Stimulated activated CD4-positive, alpha-beta T cell treated with anti-CD3 and anti-CD28 coated beads, Interleukin-1b, Interleukin-23, amount 100 ng/mL, for 1 hour (primary cell): ENCODE measurements around the gene AGPAT2.

Experiments used
- DNase-seq, 2 donors: peaks; one replicate each; pipeline ENCODE4 v3.0.0-alpha.2; 2020; ENCODE audit warnings: low read depth in 2 of 2

Gene AGPAT2

GRCh38 chr9:136673088-136673974 is 13.9 kb downstream of the AGPAT2 start:
- no peak for DNase-seq

GRCh38 chr9:136672431-136673087 is 14.7 kb downstream of the AGPAT2 start:
- no peak for DNase-seq

GRCh38 chr9:136671646-136672430 is 15.4 kb downstream of the AGPAT2 start:
- DNase-seq = peak in 1 of 2 donors; percentile 34

GRCh38 chr9:136671254-136671614 is 16.0 kb downstream of the AGPAT2 start:
- DNase-seq = no peak

- no peak for DNase-seq
Observed at GRCh38 chr9:136670576-136671253, 16.5 kb downstream of the AGPAT2 start.

GRCh38 chr9:136669791-136670464 is 17.3 kb downstream of the AGPAT2 start:
- no peak for DNase-seq

GRCh38 chr9:136668983-136669790 is 18.1 kb downstream of the AGPAT2 start:
- no peak for DNase-seq

- DNase-seq = no peak
Observed at GRCh38 chr9:136667940-136668760, 19.1 kb downstream of the AGPAT2 start.

GRCh38 chr9:136667214-136667939 is 19.9 kb downstream of the AGPAT2 start:
- no peak for DNase-seq

- no peak for DNase-seq
Observed at GRCh38 chr9:136666372-136667213, 20.7 kb downstream of the AGPAT2 start.

GRCh38 chr9:136665704-136666371 is 21.4 kb downstream of the AGPAT2 start:
- no peak for DNase-seq

GRCh38 chr9:136665111-136665703 is 22.1 kb downstream of the AGPAT2 start:
- DNase-seq = no peak

GRCh38 chr9:136664000-136664915 is 23.0 kb downstream of the AGPAT2 start:
- DNase-seq = no peak

- DNase-seq = no peak
Observed at GRCh38 chr9:136662656-136663581, 24.3 kb downstream of the AGPAT2 start, which contains the start of gene EGFL7. Gene EGFL7 (plus strand): TSS chr9:136662916. CDS start chr9:136668283, 5,367 bp downstream.

- DNase-seq = no peak
Observed at GRCh38 chr9:136662326-136662655, 25.0 kb downstream of the AGPAT2 start.
